ENCODE data around the gene STARD10. TPM values are rescaled to one million over a fixed set of nuclear protein-coding genes. Genes with fewer than 3 reads are reported as not detected.
A peak's percentile ranks its signal among the peaks of the same experiment; 100 is the strongest.

The STARD10 gene
- total and polyA plus RNA-seq, 2 of the 8 experiments (the other 6 are each of a cell fraction or from before 2014, with no cell fraction given): 23.7 to 35.7 TPM

GRCh38 chr11:72787216-72788104 is 6.4 kb downstream of the STARD10 start:
- Histone ChIP-seq H3K4me3 (ENCODE audit: extremely low read depth in 1 of 4, insufficient read depth in 2 of 4, low read depth in 3 of 4, low read length in 4 of 4) (no peak overlapping the region), H4K5ac (ENCODE audit: insufficient read length, low read depth, low read length) (no peak overlapping the region), H2BK20ac (ENCODE audit: low read length) (no peak overlapping the region), H2BK15ac (ENCODE audit: low read length) (no peak overlapping the region), H2BK5ac (ENCODE audit: low read depth, low read length) (no peak overlapping the region), H3K4ac (replicated peaks; ENCODE audit: insufficient read length, low read depth, low read length) (no peak overlapping the region), H3K4me2 (ENCODE audit: insufficient read depth in 1 of 2, low read depth in 2 of 2, low read length in 2 of 2) (peak overlapping the region; percentile 7; a peak in 1 of 4 replicates), H2BK12ac (ENCODE audit: low read depth, low read length) (0 out of 2 replicates have a peak overlapping the region, but pooled peaks have one; percentile 44), H4K20me1 (replicated peaks in 1 of 2; ENCODE audit: control insufficient read depth in 1 of 2, insufficient read depth in 2 of 2, low read length in 2 of 2) (no peaks in the 10 kb centered on the region), H3K79me1 (ENCODE audit: low read depth, low read length) (0 out of 2 replicates have a peak, but pooled peaks cover 2% of the 10 kb centered on the region), H3K9ac (replicated peaks in 1 of 4; ENCODE audit: extremely low read depth in 1 of 4, low read depth in 3 of 4, low read length in 3 of 4) (no peak overlapping the region), H3K23me2 (ENCODE audit: low read depth, low read length) (peaks cover under 1% of the 10 kb centered on the region; the same call in 1 of the 2 replicates), H3K36me3 (ENCODE audit: control insufficient read depth in 2 of 4, insufficient read depth in 4 of 4, low read length in 3 of 4) (no peaks in the 10 kb centered on the region), H3K79me2 (ENCODE audit: control insufficient read depth in 1 of 2, insufficient read depth in 2 of 2, low read length in 2 of 2) (no peaks in the 10 kb centered on the region), H3K27ac (ENCODE audit: low read depth, low read length) (no peak overlapping the region), H2BK120ac (replicated peaks; ENCODE audit: low read depth, low read length) (no peak overlapping the region), H3K14ac (ENCODE audit: insufficient read length) (no peak overlapping the region), H3K18ac (ENCODE audit: extremely low read depth, low read length) (no peak overlapping the region), H3K27me3 (replicated peaks in 1 of 4; ENCODE audit: control insufficient read depth in 3 of 4, extremely low read depth in 1 of 4, insufficient read depth in 3 of 4, low read length in 3 of 4) (no peaks in the 10 kb centered on the region), H2AK5ac (ENCODE audit: low read depth, low read length) (no peak overlapping the region), H3K4me1 (replicated peaks in 1 of 4; ENCODE audit: control insufficient read depth in 3 of 4, insufficient read depth in 4 of 4, low read length in 3 of 4) (peaks cover 0 to 7% (median 2%) of the 10 kb centered on the region in 4 experiments; a peak in 6 of 7 replicates), H4K91ac (replicated peaks; ENCODE audit: insufficient read length, low read length) (no peak overlapping the region), H3K56ac (replicated peaks; ENCODE audit: insufficient read length, low read depth, low read length) (no peak overlapping the region), H3K23ac (ENCODE audit: insufficient read length) (no peak overlapping the region), H3K9me3 (ENCODE audit: insufficient read depth in 2 of 2, low read depth in 1 of 2, low read length in 1 of 2) (no peaks in the 10 kb centered on the region), H4K8ac (ENCODE audit: extremely low read depth, insufficient read depth, low read length) (no peak overlapping the region), H2AFZ (ENCODE audit: low read length) (no peak overlapping the region)
- DNase-seq (ENCODE audit: low read depth in 1 of 2, low spot score in 2 of 2): peak; percentile 54 to 82
- CTCF ChIA-PET (ENCODE audit: partially characterized antibody): interaction anchor here (0.6 to 3.4 kb wide), 27 partner anchors 8 to 1268 kb away, joined by 3 to 18 read pairs (median 4); partner anchors contain the start of gene ATG16L2
- peak; percentile 57 for FAIRE-seq
- 51% methylated on average over 16 of the region's 16 CpGs; no CpG with 5 or more reads in 1 of the 2 experiments for WGBS, 2 experiments (ENCODE audit: extremely low coverage in 1 of 2, insufficient coverage in 1 of 2, insufficient read length in 1 of 2, insufficient replicate concordance in 2 of 2, low coverage in 1 of 2, low lambda C conversion rate in 2 of 2, missing lambda C conversion rate in 1 of 2)
- POLR2A ChIA-PET (ENCODE audit: partially characterized antibody): interaction anchor here (1.0 to 1.4 kb wide), 3 partner anchors 9 to 111 kb away, joined by 3 read pairs; no protein-coding TSS in a partner anchor
- no peak for TF ChIP-seq POLR2AphosphoS5 (IDR thresholded peaks at IDR 0.05; ENCODE audit: low read depth, low read length)
- TF ChIP-seq ATF3 (IDR thresholded peaks at IDR 0.05; ENCODE audit: insufficient read depth, low read depth, low read length): no peak
- TF ChIP-seq KDM5A (IDR thresholded peaks at IDR 0.05; ENCODE audit: low read length): no peak
- no peak for TF ChIP-seq RXRA (IDR thresholded peaks at IDR 0.05; ENCODE audit: insufficient read depth, low read depth, low read length)
- no peak for TF ChIP-seq JUND (IDR thresholded peaks at IDR 0.05; ENCODE audit: low read length)
- TF ChIP-seq TEAD4 (IDR thresholded peaks at IDR 0.05; ENCODE audit: low read depth, low read length): no peak
- no peak for TF ChIP-seq YY1 (IDR thresholded peaks at IDR 0.05; ENCODE audit: low read depth, low read length)
- no peak for TF ChIP-seq SUZ12 (IDR thresholded peaks at IDR 0.05; ENCODE audit: low read length)
- peak; percentile 29; the same call in 1 of the 2 replicates for TF ChIP-seq RFX5 (IDR thresholded peaks at IDR 0.05; ENCODE audit: borderline replicate concordance, low read depth, low read length)
- no peak for TF ChIP-seq TAF1 (IDR thresholded peaks at IDR 0.05; ENCODE audit: low read depth, low read length)
- peak; percentile 47 for TF ChIP-seq MAX (IDR thresholded peaks at IDR 0.05)

All from H1 (cell line).